NCI-H2107 treated with DMSO at 0.1 percent for 48 hours (cell line): ENCODE results near the gene PLXNA4.
"Not testable (repeated sequence)": the region's sequence is repeated elsewhere in the genome, so short reads cannot be mapped to it uniquely, and the experiment has no call there.

ENCODE experiments used
- DNase-seq: peaks from one replicate; lab custom pipeline; 2025; ENCODE audit not compliant: unreplicated experiment; lab: John Stamatoyannopoulos, UW

PLXNA4 gene

DNA sequence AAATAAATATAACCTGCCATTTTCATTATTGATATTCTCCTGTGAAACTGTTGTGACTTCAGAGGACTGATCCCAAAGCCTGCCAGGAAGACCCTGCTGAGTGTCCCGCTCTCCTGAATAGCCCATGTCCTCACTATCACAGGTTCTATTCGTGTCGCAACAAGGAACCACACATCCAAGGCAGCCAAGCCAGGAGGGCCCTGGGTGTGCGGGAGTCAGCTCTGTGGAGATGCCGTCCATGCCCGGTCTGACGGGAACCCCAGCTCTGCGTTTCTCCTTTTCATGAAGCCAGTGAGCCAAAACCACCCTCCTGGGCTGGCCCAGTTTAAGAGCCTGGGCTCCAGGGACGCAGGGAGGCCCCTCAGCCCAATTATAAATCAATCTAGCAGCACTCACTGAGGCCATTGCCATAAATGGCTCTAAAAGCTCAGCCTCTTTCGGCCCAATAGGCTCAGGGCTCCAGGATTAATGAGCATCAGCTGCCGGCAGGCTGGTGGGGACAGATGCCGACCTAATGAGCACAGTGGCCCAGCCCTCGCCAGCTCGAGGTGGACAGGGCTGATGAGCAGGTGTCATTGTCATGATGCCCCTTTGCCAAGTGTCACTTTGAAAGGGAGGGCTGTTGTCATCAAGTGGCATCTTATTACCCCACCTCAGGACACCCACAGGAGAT, 177.9 kb downstream of the PLXNA4 start:
- no peak for DNase-seq

DNA sequence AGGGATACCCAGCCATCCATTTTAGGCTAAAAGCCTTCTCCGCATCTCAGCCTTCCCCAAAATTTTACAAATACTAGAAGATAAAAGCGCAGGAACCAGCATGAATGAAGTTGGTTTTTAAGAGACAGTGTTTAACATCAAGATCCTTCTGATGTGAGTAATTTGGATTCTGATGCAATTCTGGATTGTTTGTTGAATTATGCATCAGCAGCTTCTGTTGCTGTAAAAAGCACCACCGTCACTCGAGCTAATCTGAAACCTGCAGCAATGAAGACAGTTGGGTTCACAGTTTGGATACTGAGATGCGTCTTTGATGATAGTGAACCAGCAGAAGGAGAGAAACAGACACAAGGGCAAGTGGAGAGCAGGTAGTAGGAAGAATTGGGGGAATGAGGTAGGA, 179.2 kb downstream of the PLXNA4 start:
- no peak for DNase-seq

DNA sequence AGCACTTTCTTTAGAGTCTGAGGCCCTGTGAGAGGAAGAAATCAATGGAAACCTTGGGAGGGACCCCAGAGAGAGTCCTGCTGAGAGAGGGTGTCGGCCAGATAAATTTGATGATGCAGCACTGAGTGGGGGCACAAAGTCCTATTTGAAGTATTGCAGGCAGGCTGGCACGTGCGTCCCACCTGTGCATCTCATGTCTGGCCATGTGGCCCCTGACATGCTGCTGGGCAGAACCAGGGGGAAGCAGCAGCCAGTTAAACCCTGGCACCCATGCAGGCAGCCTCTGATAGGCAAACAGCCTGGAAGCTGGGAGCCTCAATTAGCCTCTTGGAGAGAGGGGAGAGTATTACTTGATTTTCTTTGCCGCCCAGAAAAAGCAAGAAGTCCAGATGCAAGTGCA, 180.9 kb downstream of the PLXNA4 start:
- no peak for DNase-seq

DNA sequence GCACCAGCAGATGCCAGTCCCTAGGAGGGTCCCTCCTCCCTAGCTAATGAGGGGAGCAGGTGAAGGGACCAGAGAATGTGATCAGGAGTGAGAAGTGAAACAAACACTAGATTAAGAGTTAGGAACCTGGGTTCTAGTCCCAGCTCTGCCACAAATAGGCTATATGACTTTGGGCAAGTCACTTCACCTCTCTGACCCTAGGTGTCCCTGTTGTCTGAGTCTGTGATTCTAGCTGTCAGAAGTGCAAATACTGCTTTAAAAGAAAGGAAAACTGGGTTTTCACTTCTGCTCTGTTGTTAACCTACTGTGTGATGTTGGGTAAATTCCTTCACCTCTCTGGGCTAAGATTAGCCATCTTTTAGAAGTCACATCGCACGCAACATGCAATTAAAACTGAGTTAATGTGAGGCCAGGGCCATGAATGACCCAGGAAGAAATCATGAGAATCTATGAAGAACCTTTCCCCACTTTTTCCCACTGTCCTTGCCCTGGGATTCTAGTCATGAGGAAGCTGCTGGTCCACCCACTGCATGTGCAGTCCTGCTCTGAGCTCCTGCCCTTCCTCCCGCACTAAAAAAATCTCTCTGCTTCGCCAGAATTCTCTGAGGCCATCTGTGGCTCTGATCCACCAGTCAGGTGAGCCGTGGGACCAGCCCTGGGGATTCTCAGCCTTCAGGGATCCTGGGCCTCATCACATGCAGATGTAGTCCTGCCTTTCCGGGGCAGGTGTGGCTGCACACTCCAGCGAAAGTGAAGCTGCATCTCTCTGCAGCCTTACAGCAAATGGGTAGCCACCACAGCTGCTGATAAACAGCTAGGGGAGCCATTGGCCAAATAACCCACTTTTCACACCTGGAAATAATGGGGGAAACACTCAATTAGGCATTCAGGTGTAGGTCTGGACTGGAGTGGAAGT, 181.7 kb downstream of the PLXNA4 start:
- no peak for DNase-seq

DNA sequence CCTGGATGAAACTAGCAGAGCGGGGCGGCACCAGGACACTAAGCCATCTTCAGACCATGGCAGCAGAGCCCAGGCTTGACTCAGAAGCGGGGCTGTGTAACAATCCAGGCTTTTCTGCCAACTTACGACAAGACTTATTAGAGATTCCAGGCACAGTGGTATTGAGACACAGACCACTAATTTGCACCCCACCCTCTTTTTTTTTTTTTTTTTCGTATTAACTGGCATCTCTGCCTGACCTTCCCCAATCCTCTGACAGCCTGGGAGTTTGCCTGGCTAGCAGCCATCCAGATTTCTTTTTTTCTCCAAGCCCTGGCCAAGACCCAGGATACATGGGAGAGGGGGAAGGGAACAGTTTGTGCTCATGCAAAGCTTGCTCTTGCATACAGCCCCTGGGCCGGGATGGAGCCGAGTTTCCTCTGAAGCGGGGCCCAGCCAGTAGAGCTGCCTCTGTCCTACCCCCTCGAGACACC, 182.4 kb downstream of the PLXNA4 start:
- DNase-seq = no peak

DNA sequence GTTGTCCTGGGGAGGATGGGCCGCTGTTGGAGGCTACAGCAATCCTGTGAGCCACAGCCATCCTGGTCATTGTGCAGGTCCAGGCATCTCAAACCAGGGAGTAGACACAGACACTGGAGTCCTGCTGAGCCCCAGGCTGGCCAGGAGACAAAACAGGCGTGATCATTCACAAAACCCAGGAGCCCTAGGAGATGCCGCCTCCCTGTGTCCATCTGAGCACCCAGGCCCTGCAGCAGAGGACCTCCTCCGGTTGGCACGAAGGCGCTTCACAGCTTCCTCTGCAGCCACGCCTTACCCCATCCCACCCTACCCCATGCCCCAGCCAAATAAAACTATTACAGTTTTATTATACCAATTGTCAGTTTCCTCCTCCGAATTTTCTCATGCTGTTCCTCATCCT, 183.6 kb downstream of the PLXNA4 start:
- DNase-seq = no peak

DNA sequence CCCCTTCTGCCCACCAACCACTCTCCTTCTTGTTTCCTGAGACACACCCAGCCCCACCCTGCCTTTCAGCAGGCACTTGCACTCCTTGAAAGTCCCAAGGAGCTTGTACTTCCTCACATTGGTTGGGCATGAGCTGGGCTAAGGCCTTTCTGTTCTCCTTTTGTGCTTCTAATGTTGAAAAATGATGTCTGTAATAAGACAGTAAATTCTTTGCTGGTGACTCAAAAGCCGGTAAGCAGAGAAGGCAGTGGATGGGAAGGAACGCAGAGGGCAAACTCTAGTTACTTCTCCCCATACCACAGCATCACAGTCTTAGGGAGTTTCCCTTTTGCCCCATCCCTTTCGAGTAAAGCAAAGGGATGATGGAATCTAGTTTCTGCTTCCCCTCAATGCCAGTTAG, 185.6 kb downstream of the PLXNA4 start:
- DNase-seq = no peak

DNA sequence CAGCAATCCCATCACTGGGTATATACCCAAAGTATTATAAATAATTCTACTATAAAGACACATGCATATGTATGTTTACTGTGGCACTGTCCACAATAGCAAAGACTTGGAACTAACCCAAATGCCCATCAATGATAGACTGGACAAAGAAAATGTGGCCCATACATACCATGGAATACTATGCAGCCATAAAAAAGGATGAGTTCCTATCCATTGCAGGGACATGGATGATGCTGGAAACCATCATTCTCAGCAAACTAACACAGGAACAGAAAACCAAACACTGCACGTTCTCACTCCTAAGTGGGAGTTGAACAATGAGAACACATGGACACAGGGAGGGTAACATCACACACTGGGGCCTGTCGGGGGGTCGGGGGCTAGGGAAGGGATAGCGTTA, 186.2 kb downstream of the PLXNA4 start:
- DNase-seq = not testable (repeated sequence)

DNA sequence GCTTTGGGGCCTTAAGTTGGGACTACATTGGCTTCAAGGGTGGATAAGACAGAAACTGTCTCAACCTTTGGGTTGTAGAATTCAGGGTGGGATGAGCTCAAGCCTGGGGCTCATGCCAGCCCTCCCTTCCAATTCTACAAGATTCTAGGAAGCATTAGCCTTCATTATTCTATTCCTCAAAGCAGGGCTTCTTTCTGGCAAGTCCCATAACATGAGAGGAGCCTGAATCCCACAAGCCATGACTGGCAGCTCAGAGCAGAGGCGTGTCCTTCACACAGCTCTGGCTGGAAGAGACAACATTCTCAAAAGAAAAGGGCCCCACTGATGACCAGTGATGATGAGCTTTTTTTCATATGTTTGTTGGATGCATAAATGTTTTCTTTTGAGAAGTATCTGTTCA, 187.6 kb downstream of the PLXNA4 start:
- no peak for DNase-seq

DNA sequence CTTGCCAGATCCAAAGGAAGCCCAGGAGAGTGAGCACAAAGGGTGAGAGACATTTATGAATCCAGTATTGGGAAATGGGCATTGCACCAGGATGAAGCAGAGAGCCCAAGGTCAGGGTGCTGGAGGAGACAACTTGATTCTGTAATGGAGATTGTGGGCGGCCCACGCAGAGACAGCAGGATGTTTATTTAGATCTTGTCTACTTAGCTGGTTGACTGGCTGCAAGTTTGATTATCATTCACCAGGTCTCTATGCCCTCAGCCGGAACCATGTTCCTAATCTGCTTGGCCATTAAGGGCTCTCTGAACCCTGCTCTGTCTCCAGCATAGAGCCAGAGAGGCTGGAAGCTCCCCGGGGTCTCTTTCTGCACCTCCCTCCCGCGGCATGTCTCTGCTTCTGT, 188.7 kb downstream of the PLXNA4 start:
- DNase-seq = no peak

DNA sequence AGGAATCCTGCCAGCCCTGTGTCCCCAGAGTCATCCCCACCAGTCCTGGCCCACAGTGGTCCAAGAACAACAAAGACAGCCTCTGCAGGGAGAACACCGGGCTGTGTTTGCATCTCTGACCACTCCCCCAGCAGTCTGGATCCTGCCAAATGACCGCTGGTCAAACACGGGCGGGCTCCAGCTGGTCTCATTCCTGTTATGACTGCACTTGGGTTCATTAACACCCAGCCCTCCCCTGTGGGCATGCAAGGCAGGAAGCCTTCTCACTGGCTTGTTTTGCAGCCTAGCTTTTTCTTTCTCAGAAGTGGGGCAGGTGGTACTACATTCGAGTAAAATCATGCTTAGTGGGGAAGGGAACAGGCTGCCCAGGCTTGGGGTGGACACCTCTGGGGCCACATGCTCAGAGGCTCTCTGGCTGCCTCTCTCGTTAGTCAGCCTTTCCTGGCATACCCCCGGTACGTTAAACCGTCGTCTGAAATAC, 190.0 kb downstream of the PLXNA4 start:
- no peak for DNase-seq

DNA sequence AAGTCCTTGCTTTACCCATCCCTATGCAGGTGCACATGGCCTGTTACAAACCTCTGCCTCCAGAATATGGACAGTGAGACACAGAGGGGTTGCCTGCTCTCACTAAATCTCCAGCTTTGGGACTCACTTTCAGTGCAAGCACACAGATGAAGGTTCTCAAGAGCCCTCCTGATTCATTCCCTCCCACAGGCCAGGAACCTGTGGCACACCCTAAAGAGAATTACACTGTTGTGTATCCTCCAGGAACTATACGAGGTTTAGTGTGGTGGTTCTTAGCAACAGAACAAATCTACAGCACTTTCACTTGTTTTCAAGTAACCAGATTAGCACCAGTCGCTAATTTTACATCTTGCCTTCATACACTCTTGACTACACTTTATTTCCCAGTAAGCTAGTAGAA, 192.3 kb downstream of the PLXNA4 start:
- DNase-seq = no peak

DNA sequence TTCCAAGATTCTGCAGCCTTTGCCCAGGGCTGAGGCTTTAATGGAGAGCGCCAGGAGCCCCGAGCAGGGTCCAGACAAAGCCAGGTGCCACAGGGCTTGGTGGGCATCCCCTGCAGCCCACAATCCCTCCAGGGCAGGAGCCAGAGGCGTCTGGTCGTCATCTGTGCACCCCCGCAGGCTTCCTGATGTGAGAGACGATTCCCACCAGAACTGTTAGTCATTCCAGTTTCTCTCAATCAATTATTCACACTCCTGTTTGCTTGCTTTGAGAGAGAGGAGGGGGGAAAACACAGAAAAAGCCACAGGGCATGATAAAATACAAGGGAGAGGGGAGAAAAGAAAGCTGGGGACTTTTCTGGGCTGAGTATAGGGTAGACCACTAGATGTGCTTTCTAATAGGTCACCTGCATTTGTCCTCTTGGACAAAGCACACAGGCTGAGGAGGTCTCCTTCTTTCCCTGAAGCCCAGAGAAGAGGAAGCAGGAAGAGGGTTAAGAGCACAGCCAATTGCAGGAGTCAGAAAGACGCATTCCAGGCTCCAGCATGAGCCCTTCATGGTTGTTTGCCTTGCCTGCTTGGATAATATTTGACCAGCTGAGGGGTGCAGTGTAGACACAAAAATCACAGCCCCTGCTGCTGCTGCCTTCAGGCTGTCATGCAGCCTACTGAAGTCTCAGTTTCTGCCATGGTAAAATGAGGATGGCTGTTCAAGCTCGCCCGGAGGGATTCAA, 194.4 kb downstream of the PLXNA4 start:
- DNase-seq = no peak

DNA sequence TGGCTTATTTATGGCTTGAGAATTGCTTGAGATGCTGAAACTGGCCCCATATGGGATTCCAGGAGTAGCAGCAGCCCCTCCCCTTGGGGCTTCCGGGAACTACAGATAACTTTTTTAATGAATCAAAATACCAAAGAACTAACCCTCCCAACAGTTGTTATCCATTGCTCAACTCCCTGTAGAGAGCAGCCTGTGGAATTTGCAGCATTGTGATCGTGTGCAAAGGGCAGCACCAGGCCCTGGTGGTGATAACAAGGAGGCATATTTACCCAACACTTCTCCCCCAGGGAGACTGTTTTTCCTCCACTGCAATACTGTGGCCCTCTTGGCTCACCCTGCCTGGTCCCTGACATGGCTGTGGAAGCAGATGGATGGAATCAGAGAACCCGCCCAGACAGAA, 196.2 kb downstream of the PLXNA4 start:
- no peak for DNase-seq

DNA sequence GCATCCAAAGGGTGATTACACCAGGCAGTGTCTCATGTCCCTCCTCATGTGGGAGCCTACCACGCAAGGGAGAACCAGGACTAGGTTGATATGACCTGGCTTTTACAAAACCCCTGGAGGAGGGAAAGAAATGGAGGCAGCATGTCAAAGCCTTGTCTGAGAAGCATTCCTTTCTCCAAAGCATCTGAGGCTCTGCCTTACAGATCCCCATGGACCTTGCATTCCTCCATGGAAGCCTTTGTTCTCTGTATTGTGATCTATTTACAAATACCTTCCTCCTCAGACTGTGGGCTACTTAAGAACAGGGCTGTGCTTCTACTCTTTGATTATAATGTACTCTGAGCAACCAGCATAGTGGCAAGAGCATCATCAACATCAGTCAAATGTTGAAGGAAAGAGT, 197.0 kb downstream of the PLXNA4 start:
- no peak for DNase-seq

DNA sequence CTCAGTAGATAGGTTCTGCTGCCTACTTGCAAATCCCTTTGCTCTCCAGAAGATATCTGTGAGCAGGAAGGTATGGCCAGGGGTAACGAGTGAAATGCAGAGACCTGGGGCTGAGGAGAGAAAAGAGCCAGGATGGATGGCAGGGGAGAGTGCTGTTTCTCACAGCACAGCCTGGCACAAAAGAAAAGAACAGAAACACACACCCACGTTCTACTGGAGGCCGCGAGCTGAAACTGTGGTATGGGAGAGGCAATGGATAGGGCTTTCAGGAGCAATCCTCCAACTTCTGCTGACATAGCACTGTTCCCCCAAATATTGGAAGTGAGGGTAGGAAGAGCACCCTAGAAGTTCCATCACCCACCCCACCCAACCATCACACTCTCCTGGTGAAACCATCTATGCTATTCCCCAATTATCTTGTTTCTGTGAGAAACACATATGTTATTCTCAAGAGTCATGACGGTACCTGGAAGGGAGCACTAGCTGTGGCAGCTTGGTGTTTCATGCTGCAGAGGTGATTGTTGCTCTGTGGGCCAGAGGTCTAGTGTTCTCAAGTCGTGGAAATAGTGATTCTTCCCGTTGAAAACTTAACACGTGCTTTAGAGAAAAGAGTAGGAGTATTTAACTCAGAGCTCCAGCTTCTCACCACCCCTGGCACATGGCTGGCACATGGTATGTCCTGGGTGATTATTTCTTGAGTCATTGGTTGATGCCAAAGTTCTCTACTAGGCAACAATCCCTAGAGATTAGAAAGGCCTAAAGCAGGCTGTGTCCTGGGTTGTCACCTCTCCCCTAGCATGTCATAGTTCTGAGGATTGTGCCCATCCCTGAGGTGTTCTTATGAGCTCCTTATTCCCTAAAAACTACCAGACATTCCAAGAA, 198.3 kb downstream of the PLXNA4 start:
- no peak for DNase-seq

DNA sequence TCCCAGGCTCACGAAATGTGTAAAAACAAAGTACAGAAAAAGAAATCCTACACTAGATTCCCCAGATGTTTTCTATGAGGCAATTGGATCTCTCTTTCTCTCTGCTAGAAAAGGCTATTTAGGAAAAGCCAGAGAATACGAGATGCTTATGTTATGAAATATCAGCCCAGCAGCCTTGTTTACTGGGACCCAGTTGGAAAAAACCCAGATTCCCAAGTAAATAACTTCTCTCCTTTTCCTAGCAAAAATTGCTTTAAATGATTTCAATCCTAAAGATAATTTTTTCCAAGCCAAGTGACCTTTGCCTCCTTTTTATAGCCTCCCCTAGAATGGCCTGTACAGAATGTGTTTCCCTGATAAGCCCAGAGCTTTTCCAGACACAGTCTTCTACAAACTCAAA, 199.3 kb downstream of the PLXNA4 start:
- no peak for DNase-seq

DNA sequence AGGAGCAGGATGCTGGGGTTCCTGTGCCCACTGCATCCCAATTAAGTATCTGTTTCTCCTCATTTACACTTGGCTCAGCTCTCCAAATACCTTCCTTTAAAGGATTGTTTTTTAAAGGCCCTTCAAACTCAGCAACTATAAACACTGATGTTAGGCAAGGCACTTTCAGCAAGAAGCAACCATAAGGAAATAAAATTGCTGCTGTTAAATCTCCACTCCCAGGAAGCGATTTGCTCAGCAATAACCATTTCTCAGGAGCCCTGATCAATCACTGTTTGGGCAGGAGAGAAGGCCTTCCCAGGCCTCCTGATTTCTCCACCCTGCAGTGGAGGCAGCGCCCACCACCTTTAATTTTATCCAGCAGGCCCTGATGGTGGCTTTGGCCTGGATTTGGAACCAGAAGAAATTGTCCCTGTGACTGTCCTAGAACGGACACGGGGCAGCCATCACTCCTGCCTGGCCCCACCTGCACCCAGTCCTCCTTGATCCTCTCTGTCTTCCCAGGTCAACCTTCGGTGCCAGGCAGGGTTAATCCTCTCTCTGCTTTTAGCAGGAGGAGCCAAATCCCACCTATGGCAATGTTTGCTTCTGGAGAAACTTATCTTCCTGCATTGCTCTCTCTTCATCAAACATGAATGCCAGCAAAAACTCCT, 199.8 kb downstream of the PLXNA4 start:
- no peak for DNase-seq

DNA sequence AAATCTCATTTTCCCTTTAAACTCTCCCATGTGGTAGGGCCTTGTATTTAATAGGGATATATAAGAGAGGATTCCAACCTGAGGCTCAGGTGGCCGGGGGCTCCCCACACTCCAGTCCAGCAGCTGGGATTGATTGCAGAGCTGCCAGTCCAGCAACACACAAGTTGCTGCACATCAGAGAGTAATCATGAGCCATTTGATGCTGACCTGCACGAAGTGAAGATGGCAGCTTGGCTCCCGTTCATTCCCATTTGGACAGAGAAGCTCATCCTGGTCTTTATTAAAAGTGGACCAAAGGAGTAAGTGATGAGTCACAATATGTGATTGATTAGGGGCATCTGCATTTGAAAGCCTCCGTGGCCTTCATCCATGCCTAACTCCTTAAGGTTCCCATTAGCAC, 202.4 kb downstream of the PLXNA4 start:
- no peak for DNase-seq

DNA sequence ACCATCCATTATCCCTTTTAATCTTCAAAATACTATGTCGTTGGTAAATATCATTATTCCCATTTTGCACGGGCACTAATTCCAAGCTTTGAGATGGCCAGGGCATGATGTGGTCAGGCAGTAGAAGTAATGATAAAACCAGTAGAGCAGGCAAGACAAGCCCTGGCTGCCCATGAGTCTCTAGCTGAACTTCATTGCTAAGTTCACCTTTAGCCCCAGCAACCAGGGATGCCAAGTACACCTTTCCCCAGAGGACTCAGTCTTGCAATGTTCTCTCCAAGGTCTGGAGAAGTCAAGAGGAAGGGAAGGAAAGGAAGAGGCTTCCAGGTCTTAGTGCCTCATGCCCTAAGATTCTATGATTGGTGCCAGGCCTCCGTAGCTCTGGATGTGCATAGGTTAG, 203.2 kb downstream of the PLXNA4 start:
- no peak for DNase-seq
